Ascending aorta (tissue), 2 donors: ENCODE measurements around the gene ZNF219. TPM values are rescaled to one million over a fixed set of nuclear protein-coding genes. Genes with fewer than 3 reads are reported as not detected.

Experiments used
- DNase-seq, 2 donors: peaks; one replicate each; pipeline ENCODE4 v3.0.0-alpha.2; 2019; ENCODE audit warnings: low spot score in 2 of 2
- H3K27ac ChIP-seq, 2 donors: fragments of 200-600 bp; sonication (generic); one replicate each; pipeline ENCODE4 v1.5.1; 2016 to 2017; ENCODE audit warnings: mild to moderate bottlenecking in 1 of 2
- H3K27me3 ChIP-seq: fragments of 200-600 bp; sonication (generic); one replicate; pipeline ENCODE4 v1.5.1; 2017
- H3K36me3 ChIP-seq, 2 donors: fragments of 200-600 bp; sonication (generic); one replicate each; pipeline ENCODE4 v1.5.1; 2016
- H3K4me1 ChIP-seq, 2 donors: fragments of 200-600 bp; sonication (generic); one replicate each; pipeline ENCODE4 v1.5.1; 2016 to 2017; ENCODE audit warnings: mild to moderate bottlenecking in 1 of 2
- H3K4me3 ChIP-seq, 2 donors: fragments of 200-600 bp; sonication (generic); one replicate each; pipeline ENCODE4 v1.5.1; 2016 to 2017; ENCODE audit warnings: mild to moderate bottlenecking in 1 of 2
- H3K9me3 ChIP-seq, 2 donors: fragments of 200-600 bp; sonication (generic); one replicate each; pipeline ENCODE4 v1.5.1; 2016
- CTCF ChIP-seq, 3 experiments: fragments of 200-600 bp in 2 of 3; fragments of 450-650 bp in 1 of 3; sonication (generic) in 2 of 3; IDR thresholded peaks; one replicate each; pipeline ENCODE4 v1.5.1; 2016 to 2019; ENCODE audit warnings: antibody characterized with exemption in 3 of 3, mild to moderate bottlenecking in 1 of 3, moderate library complexity in 1 of 3
- intact Hi-C: fragments of 100-400 bp; cut with DNase I; formaldehyde crosslinking; loops from one replicate; pipeline ENCODE4 v1.15.1; 2023
- total RNA-seq: library from RNA; depleted of rRNA; stranded (reverse); fragments of >200 nt; gene quantifications from one replicate; pipeline ENCODE4 v1.1.0, GENCODE V29; 2016

ZNF219 gene
- total RNA-seq, 1 donor from 2014 or later: 62.9 TPM

GRCh38 chr14:21078287-21078686 lies 20.2 kb downstream of the ZNF219 start:
- Histone ChIP-seq H3K36me3 (peaks cover 84 to 95% of the 10 kb centered on the region in 2 donors), H3K27me3 (no peaks in the 10 kb centered on the region), H3K4me1 (no peaks in the 10 kb centered on the region), H3K4me3 (no peak overlapping the region), H3K9me3 (no peaks in the 10 kb centered on the region), H3K27ac (no peak overlapping the region)
- no peak for TF ChIP-seq CTCF (IDR thresholded peaks at IDR 0.05)
- intact Hi-C loops: no loop called here
- no peak for DNase-seq

- intact Hi-C loops: no loop called here
- Histone ChIP-seq H3K4me3 (no peak overlapping the region), H3K4me1 (peaks cover under 1 to 4% of the 10 kb centered on the region in 2 donors), H3K27me3 (no peaks in the 10 kb centered on the region), H3K36me3 (peaks cover 84 to 93% of the 10 kb centered on the region in 2 donors), H3K27ac (no peak overlapping the region), H3K9me3 (no peaks in the 10 kb centered on the region)
- no peak for DNase-seq
- no peak for TF ChIP-seq CTCF (IDR thresholded peaks at IDR 0.05)
Measured at GRCh38 chr14:21077672-21078071, 20.8 kb downstream of the ZNF219 start.

- Histone ChIP-seq H3K9me3 (no peaks in the 10 kb centered on the region), H3K27me3 (no peaks in the 10 kb centered on the region), H3K4me3 (no peak overlapping the region), H3K4me1 (peaks cover 8 to 12% of the 10 kb centered on the region in 2 donors), H3K27ac (no peak overlapping the region), H3K36me3 (peaks cover 67 to 75% of the 10 kb centered on the region in 2 donors)
- no peak for TF ChIP-seq CTCF (IDR thresholded peaks at IDR 0.05)
- no peak for DNase-seq
- intact Hi-C loops: no loop called here
Measured at GRCh38 chr14:21075719-21076437, 22.6 kb downstream of the ZNF219 start.

GRCh38 chr14:21074398-21075272 lies 23.8 kb downstream of the ZNF219 start:
- intact Hi-C loops: no loop called here
- Histone ChIP-seq H3K27me3 (no peaks in the 10 kb centered on the region), H3K4me3 (no peak overlapping the region), H3K36me3 (peaks cover 60 to 62% of the 10 kb centered on the region in 2 donors), H3K4me1 (peaks cover 8 to 15% of the 10 kb centered on the region in 2 donors), H3K9me3 (no peaks in the 10 kb centered on the region), H3K27ac (peak overlapping the region in 1 of 2 donors; percentile 5)
- DNase-seq: no peak
- TF ChIP-seq CTCF (IDR thresholded peaks at IDR 0.05): no peak

GRCh38 chr14:21073921-21074320 lies 24.5 kb downstream of the ZNF219 start:
- peaks cover 11 to 21% of the 10 kb centered on the region in 2 donors for H3K4me1 ChIP-seq
- H3K27ac ChIP-seq: peak overlapping the region in 1 of 2 donors; percentile 96
- H3K9me3 ChIP-seq: no peaks in the 10 kb centered on the region
- intact Hi-C loops: no loop called here
- no peak for TF ChIP-seq CTCF (IDR thresholded peaks at IDR 0.05)
- no peak overlapping the region for H3K4me3 ChIP-seq
- DNase-seq: no peak
- H3K27me3 ChIP-seq: no peaks in the 10 kb centered on the region
- H3K36me3 ChIP-seq: peaks cover 53 to 55% of the 10 kb centered on the region in 2 donors
